ENCODE data around the gene EEF1AKMT3. TPM values are rescaled to one million over a fixed set of nuclear protein-coding genes. Genes with fewer than 3 reads are reported as not detected.
"Not testable (repeated sequence)": the region's sequence is repeated elsewhere in the genome, so short reads cannot be mapped to it uniquely, and the experiment has no call there.

Gene EEF1AKMT3
- total RNA-seq, 5 donors from 2014 or later (not counting 1 experiment from before 2014, with no cell fraction given), result 2.4 to 5.1 (median 3.4) TPM

DNA sequence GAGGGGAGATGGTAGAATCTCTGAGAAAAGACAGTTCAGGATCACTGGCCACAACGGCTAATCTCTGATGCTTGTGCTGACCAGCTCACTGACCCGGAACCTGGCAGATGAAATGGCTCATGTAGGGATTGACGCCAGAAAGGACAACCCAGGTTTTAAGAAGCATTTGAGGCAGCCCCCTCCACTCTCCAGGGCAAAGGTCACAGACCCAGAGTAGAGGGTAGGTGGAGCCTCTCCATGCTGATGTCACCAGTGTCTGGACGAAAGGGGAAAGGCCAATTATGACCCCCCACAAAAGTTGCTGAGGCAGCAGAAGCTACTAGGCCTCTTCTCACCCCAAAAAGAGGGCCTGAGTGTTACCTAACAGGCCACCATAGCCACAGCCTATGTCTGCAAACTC is 1.7 kb upstream of the EEF1AKMT3 start:
- Histone ChIP-seq H3K27ac (ENCODE audit: low read length) (no peak overlapping the region), H3K9me3 (no peaks in the 10 kb centered on the region), H3K36me3 (ENCODE audit: control insufficient read depth in 2 of 2, extremely low read depth in 1 of 2, insufficient read depth in 1 of 2, low read length in 1 of 2) (peaks cover 4 to 6% of the 10 kb centered on the region in 2 donors), H3K4me3 (ENCODE audit: control insufficient read depth in 1 of 2, extremely low read depth in 1 of 2, low read length in 1 of 2) (no peak overlapping the region), H3K4me1 (ENCODE audit: control insufficient read depth in 1 of 2, extremely low read depth in 1 of 2, insufficient read depth in 2 of 2, low read length in 2 of 2) (peaks cover 15 to 38% of the 10 kb centered on the region in 2 experiments), H3K27me3 (replicated peaks in 1 of 2; ENCODE audit: control insufficient read depth in 2 of 2, extremely low read depth in 1 of 2, insufficient read depth in 2 of 2, low read length in 1 of 2) (peaks cover 14 to 16% of the 10 kb centered on the region in 2 experiments)
- H3K4me3 Mint-ChIP-seq, result peak overlapping the region; percentile 25 to 95 (median 56)
- ChIA-PET CTCF (interaction anchor here in 1 of 2 donors (0.7 kb wide), 1 partner anchor 14 kb away, joined by 3 read pairs; no protein-coding TSS in a partner anchor), POLR2A (no interaction called here)
- H3K27me3 Mint-ChIP-seq, result peaks cover 7 to 15% of the 10 kb centered on the region in 2 donors
- H3K27ac Mint-ChIP-seq, result peak overlapping the region; percentile 31 to 34
- peaks cover 10% of the 10 kb centered on the region for H3K36me3 Mint-ChIP-seq
- whole genome bisulfite sequencing (ENCODE audit: insufficient coverage), result 100% methylated on average over 2 of the region's 4 CpGs
- H3K4me1 Mint-ChIP-seq, result peaks cover 20 to 31% (median 29%) of the 10 kb centered on the region in 3 donors
- DNase-seq (no peak), ATAC-seq (replicated peaks in 1 of 4) (no peak)
- H3K9me3 Mint-ChIP-seq, result no peaks in the 10 kb centered on the region

DNA sequence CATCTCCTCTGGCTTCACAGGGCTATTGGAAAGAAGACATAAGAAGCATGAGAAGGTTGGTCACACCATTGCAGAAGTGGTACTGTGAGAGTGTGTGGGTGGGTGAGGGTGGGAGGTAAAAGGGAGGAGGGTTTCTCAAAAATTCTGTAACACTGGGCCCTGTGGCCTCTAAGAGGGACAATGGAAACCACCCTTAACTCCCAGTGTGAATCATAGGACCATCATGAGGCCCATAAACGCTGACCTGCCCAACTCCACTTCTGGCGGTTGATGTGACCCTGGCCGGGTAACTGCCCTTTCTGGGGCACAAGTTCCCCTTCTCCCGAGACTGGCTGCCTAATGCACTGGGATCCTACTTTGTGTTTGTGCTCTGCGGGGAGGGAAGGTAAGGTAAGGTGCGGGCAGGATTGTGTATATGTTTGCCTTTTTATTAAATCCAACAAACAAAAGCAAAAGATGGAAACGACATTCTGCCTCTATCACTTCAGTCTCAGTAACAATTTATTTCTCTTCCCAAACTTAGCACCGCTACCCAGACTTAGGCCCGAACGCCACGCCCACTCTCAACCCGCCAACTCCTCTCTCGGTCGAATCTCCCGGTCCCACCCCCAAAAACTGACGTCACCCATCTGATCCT is 1.1 kb upstream of the EEF1AKMT3 start:
- H3K27me3 ChIP-seq (replicated peaks in 1 of 2; ENCODE audit: control insufficient read depth in 2 of 2, extremely low read depth in 1 of 2, insufficient read depth in 2 of 2, low read length in 1 of 2), result peaks cover 10% of the 10 kb centered on the region in 2 experiments
- H3K36me3 ChIP-seq (ENCODE audit: control insufficient read depth in 2 of 2, extremely low read depth in 1 of 2, insufficient read depth in 1 of 2, low read length in 1 of 2), result peaks cover 6% of the 10 kb centered on the region in 2 donors
- H3K27ac Mint-ChIP-seq, result peak overlapping the region; percentile 93 to 94
- H3K4me3 Mint-ChIP-seq, result peak overlapping the region; percentile 94 to 96 (median 95)
- CTCF ChIA-PET, result interaction anchor here (0.7 to 1.3 kb wide), 5 partner anchors 10 to 15 kb away, joined by 3 to 11 read pairs (median 4); partner anchors contain the start of gene TSFM (in 2 of the 2)
- WGBS (ENCODE audit: insufficient coverage), result 11% methylated on average over 10 of the region's 16 CpGs
- peaks cover 17 to 29% (median 27%) of the 10 kb centered on the region in 3 donors for H3K4me1 Mint-ChIP-seq
- H3K27me3 Mint-ChIP-seq, result peaks cover 4 to 10% of the 10 kb centered on the region in 2 donors
- H3K4me1 ChIP-seq (ENCODE audit: control insufficient read depth in 1 of 2, extremely low read depth in 1 of 2, insufficient read depth in 2 of 2, low read length in 2 of 2), result peaks cover 12 to 32% of the 10 kb centered on the region in 2 experiments
- H3K36me3 Mint-ChIP-seq, result peaks cover 13% of the 10 kb centered on the region
- peak overlapping the region; percentile 61 for H3K27ac ChIP-seq (ENCODE audit: low read length)
- H3K9me3 Mint-ChIP-seq, result no peaks in the 10 kb centered on the region
- DNase-seq, result peak in 33 of 35 experiments; percentile 50 to 89 (median 70)
- peak; percentile 60 to 77 (median 66) for ATAC-seq (replicated peaks in 1 of 4)
- H3K9me3 ChIP-seq, result no peaks in the 10 kb centered on the region
- POLR2A ChIA-PET, result interaction anchor here (0.6 to 1.0 kb wide), 3 partner anchors 12 to 30 kb away, joined by 4 to 10 read pairs (median 7); no protein-coding TSS in a partner anchor
- H3K4me3 ChIP-seq (ENCODE audit: control insufficient read depth in 1 of 2, extremely low read depth in 1 of 2, low read length in 1 of 2), result peak overlapping the region; percentile 74 to 91

DNA sequence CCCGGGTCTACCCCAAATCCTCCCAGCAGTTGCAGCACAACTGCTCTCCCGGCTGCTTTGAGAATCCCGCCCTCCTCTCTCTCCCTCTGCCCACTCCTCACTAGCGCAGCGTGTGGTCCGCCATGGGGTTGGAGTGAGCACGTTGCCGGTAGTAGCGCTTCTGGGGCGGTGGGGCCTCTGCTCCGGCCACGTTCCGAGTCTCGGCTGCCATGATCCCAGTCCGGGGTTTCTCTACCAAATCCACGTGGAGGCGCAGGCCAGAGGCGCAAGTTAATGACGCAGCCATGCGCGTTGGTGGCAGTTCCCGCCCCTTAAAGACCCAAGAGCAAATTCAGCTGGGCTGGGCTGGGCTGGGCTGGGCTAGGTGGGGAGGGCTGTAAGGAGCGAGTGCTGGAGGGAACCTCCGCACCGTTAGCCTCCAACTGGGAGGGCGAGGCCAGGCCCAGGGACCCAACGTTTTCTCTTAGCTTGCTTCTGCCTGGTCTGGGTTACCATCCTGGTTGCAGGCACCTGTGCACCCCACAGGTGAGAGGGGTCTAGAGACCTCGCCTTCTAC is 463 bp upstream of the EEF1AKMT3 start, which contains the start of gene METTL1:
TSS of gene METTL1 (minus strand) at position 233 of the 556 bp plus-strand sequence. CDS start at position 211, 22 bp downstream.
- ChIA-PET CTCF (interaction anchor here (0.7 to 1.3 kb wide), 5 partner anchors 9 to 18 kb away, joined by 3 to 11 read pairs (median 4); partner anchors contain the start of gene TSFM (in 2 of the 2)), POLR2A (interaction anchor here (0.6 to 1.0 kb wide), 4 partner anchors 11 to 30 kb away, joined by 3 to 10 read pairs (median 6); no protein-coding TSS in a partner anchor)
- Mint-ChIP-seq H3K36me3 (peaks cover 13% of the 10 kb centered on the region), H3K4me3 (peak within 1 kb of the TSS; percentile 94 to 96 (median 95)), H3K4me1 (peaks cover 11 to 23% (median 21%) of the 10 kb centered on the region in 3 donors), H3K27me3 (peaks cover 0 to 4% of the 10 kb centered on the region in 2 donors), H3K27ac (peak within 1 kb of the TSS; percentile 93 to 94), H3K9me3 (no peaks in the 10 kb centered on the region)
- Histone ChIP-seq H3K9me3 (no peaks in the 10 kb centered on the region), H3K27me3 (replicated peaks in 1 of 2; ENCODE audit: control insufficient read depth in 2 of 2, extremely low read depth in 1 of 2, insufficient read depth in 2 of 2, low read length in 1 of 2) (peaks cover 4% of the 10 kb centered on the region in 2 experiments), H3K4me3 (ENCODE audit: control insufficient read depth in 1 of 2, extremely low read depth in 1 of 2, low read length in 1 of 2) (peak within 1 kb of the TSS; percentile 74 to 91), H3K36me3 (ENCODE audit: control insufficient read depth in 2 of 2, extremely low read depth in 1 of 2, insufficient read depth in 1 of 2, low read length in 1 of 2) (peaks cover 6% of the 10 kb centered on the region in 2 donors), H3K4me1 (ENCODE audit: control insufficient read depth in 1 of 2, extremely low read depth in 1 of 2, insufficient read depth in 2 of 2, low read length in 2 of 2) (peaks cover 9 to 26% of the 10 kb centered on the region in 2 experiments), H3K27ac (ENCODE audit: low read length) (peak within 1 kb of the TSS; percentile 61)
- WGBS (ENCODE audit: insufficient coverage), result under 1% methylated on average over 23 of the region's 28 CpGs
- peak; percentile 74 to 93 (median 85) for DNase-seq
- peak; percentile 90 to 92 (median 90) for ATAC-seq (replicated peaks in 1 of 4)

DNA sequence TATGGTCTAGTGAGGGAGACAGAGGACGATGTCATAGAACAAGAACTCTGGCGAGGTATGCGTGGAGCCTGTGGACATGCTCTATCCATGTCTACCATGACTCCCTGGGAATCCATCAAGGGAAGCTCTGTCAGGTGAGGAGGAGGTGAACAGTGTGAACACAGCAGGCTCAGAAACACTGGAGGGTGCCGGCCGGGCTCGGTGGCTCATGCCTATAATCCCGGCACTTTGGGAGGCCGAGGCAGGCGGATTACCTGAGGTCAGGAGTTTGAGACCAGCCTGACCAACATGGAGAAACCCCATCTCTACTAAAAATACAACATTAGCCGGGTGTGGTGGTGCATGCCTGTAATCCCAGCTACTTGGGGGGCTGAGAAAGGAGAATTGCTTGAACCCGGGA is 2.2 kb downstream of the EEF1AKMT3 start:
- not testable (repeated sequence) for ATAC-seq (replicated peaks in 1 of 4); H3K36me3 Mint-ChIP-seq; H3K4me3 Mint-ChIP-seq; H3K36me3 ChIP-seq (ENCODE audit: control insufficient read depth in 2 of 2, extremely low read depth in 1 of 2, insufficient read depth in 1 of 2, low read length in 1 of 2); DNase-seq; H3K9me3 ChIP-seq; H3K27ac ChIP-seq (ENCODE audit: low read length); H3K27me3 ChIP-seq (replicated peaks in 1 of 2; ENCODE audit: control insufficient read depth in 2 of 2, extremely low read depth in 1 of 2, insufficient read depth in 2 of 2, low read length in 1 of 2); H3K9me3 Mint-ChIP-seq; H3K27ac Mint-ChIP-seq; H3K27me3 Mint-ChIP-seq; H3K4me3 ChIP-seq (ENCODE audit: control insufficient read depth in 1 of 2, extremely low read depth in 1 of 2, low read length in 1 of 2)
- ChIA-PET CTCF (interaction anchor here in 1 of 2 donors (0.6 to 1.2 kb wide), 4 partner anchors 13 to 675 kb away, joined by 3 to 8 read pairs (median 4); no protein-coding TSS in a partner anchor), POLR2A (interaction anchor here in 1 of 2 donors (0.6 kb wide), 1 partner anchor 134 kb away, joined by 4 read pairs; no protein-coding TSS in a partner anchor)
- peaks cover 16 to 31% (median 24%) of the 10 kb centered on the region in 3 donors for H3K4me1 Mint-ChIP-seq
- 100% methylated on average over 1 of the region's 11 CpGs for WGBS (ENCODE audit: insufficient coverage)
- peaks cover 9 to 31% of the 10 kb centered on the region in 2 experiments for H3K4me1 ChIP-seq (ENCODE audit: control insufficient read depth in 1 of 2, extremely low read depth in 1 of 2, insufficient read depth in 2 of 2, low read length in 2 of 2)

DNA sequence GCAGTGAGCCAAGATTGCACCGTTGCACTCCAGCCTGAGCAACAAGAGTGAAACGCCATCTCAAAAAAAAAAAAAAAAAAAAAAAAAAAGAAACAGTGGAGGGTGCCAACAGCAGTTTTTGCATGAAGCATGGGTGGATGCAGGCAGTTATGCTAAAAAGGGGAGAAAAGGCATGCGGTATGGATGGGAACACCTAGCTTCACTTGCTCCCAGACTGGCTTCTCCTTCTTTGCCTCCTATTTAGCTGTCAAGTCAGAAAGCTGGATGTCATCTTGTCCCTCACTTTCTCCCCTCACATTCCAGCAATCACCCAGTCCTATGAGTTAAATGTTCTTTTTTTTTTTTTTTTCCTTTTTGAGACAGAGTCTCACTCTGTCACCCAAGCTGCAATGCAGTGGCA is 2.6 kb downstream of the EEF1AKMT3 start:
- H3K4me3 Mint-ChIP-seq, result peak overlapping the region in 1 of 3 donors; percentile 25

More for the DNA sequence above, 2.6 kb downstream of the EEF1AKMT3 start:
- Mint-ChIP-seq H3K36me3 (peaks cover 6% of the 10 kb centered on the region), H3K9me3 (no peaks in the 10 kb centered on the region), H3K4me1 (peaks cover 19 to 35% (median 28%) of the 10 kb centered on the region in 3 donors), H3K27ac (no peak overlapping the region), H3K27me3 (no peaks in the 10 kb centered on the region)
- DNase-seq (no peak), ATAC-seq (replicated peaks in 1 of 4) (no peak)
- 100% methylated on average over 2 of the region's 3 CpGs for WGBS (ENCODE audit: insufficient coverage)
- Histone ChIP-seq H3K36me3 (ENCODE audit: control insufficient read depth in 2 of 2, extremely low read depth in 1 of 2, insufficient read depth in 1 of 2, low read length in 1 of 2) (peaks cover 0 to 6% of the 10 kb centered on the region in 2 donors), H3K27me3 (replicated peaks in 1 of 2; ENCODE audit: control insufficient read depth in 2 of 2, extremely low read depth in 1 of 2, insufficient read depth in 2 of 2, low read length in 1 of 2) (no peaks in the 10 kb centered on the region), H3K27ac (ENCODE audit: low read length) (no peak overlapping the region), H3K4me3 (ENCODE audit: control insufficient read depth in 1 of 2, extremely low read depth in 1 of 2, low read length in 1 of 2) (no peak overlapping the region), H3K9me3 (no peaks in the 10 kb centered on the region), H3K4me1 (ENCODE audit: control insufficient read depth in 1 of 2, extremely low read depth in 1 of 2, insufficient read depth in 2 of 2, low read length in 2 of 2) (peaks cover 9 to 35% of the 10 kb centered on the region in 2 experiments)
- POLR2A ChIA-PET, result interaction anchor here in 1 of 2 donors (0.6 to 0.7 kb wide), 2 partner anchors 134 to 265 kb away, joined by 4 to 8 read pairs; no protein-coding TSS in a partner anchor
- CTCF ChIA-PET, result interaction anchor here (0.6 to 1.2 kb wide), 6 partner anchors 11 to 675 kb away, joined by 3 to 8 read pairs (median 4); no protein-coding TSS in a partner anchor

Data from T-cell (primary cell).